ENCODE data around the gene GPR78. TPM values are rescaled to one million over a fixed set of nuclear protein-coding genes. Genes with fewer than 3 reads are reported as not detected.

GPR78 gene
- total RNA-seq, 2 experiments from 2014 or later: not detected

DNA sequence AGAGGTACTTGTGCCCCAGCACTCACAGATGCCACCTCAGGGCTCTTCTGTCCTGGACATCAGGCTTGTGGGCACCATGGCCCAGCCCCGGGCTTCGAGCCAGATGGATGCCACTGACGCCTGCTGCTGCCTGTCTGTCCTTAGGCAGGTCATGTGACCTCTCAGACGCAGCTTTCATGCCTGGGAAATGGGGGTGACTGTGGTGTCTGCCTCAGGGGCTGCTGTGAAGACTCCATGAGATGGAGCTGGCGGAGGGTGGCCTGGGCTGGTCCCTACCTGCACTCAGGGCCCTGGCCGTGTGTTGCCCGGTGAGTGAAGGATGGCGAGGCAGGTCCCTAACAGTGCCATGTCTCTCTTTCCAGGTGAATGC lies 18.9 kb downstream of the GPR78 start:
- no peak for ATAC-seq
- H3K4me3 Mint-ChIP-seq: no peak overlapping the region

DNA sequence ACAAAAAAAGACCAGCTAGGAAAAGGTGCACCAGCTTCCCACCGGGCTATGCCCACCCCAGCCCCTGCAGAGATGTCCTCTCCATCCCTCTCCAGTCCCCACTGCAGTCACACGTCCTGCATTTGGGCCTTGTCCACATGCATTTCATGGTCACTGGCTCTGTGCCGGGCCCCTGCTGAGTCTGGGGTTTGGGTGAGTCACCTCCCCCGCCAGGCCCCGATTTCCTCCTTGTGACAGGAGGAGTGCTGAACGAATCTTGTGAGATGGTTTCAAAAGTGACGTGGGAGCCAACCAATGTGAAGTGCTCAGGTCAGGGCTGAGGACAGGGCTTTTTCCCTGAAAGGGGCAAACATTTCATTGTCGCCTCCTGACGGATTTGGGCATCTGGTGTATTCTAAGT lies 19.5 kb downstream of the GPR78 start:
- DNase-seq (peak; percentile 43), ATAC-seq (no peak)
- CTCF ChIA-PET: interaction anchor here (1.7 kb wide), 1 partner anchor 131 kb away, joined by 4 read pairs; no protein-coding TSS in a partner anchor
- peak overlapping the region; percentile 2 for H3K27ac Mint-ChIP-seq
- H3K9me3 Mint-ChIP-seq (ENCODE audit: low read depth): no peaks in the 10 kb centered on the region
- H3K27me3 Mint-ChIP-seq: no peaks in the 10 kb centered on the region
- H3K4me3 Mint-ChIP-seq: no peak overlapping the region
- H3K36me3 Mint-ChIP-seq: no peaks in the 10 kb centered on the region
- H3K4me1 Mint-ChIP-seq: peaks cover 11% of the 10 kb centered on the region

More for the DNA sequence above, 18.9 kb downstream of the GPR78 start:
- peaks cover 11% of the 10 kb centered on the region for H3K4me1 Mint-ChIP-seq
- H3K27ac Mint-ChIP-seq: peak overlapping the region; percentile 2
- no peaks in the 10 kb centered on the region for H3K36me3 Mint-ChIP-seq
- no peak for DNase-seq
- CTCF ChIA-PET: interaction anchor here (0.6 to 1.7 kb wide), 2 partner anchors 131 to 291 kb away, joined by 3 to 4 read pairs; no protein-coding TSS in a partner anchor
- H3K9me3 Mint-ChIP-seq (ENCODE audit: low read depth): no peaks in the 10 kb centered on the region
- H3K27me3 Mint-ChIP-seq: peaks cover 5% of the 10 kb centered on the region

DNA sequence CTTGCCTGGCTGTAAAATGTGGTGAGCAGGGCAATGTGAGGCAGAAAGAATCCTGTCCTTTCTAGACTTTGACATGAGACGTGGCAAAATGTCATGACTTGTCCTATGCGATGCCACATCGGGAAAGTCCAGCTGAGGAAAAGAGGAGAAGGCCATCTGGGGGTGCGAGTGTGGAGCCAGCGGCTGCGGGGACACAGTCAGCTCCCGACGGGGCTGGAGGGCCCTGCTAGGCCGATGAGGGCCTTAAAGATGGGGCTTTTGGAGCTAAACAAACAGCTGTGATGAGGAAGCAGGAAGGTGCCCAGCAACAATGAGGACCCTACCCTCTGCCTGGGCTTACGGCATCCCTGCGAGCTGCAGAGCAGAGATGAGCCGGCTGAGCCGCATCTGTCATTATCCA lies 20.1 kb downstream of the GPR78 start:
- CTCF ChIA-PET: no interaction called here
- Mint-ChIP-seq H3K27ac (no peak overlapping the region), H3K4me3 (no peak overlapping the region), H3K9me3 (ENCODE audit: low read depth) (no peaks in the 10 kb centered on the region), H3K27me3 (no peaks in the 10 kb centered on the region), H3K36me3 (no peaks in the 10 kb centered on the region), H3K4me1 (peaks cover 11% of the 10 kb centered on the region)
- DNase-seq: no peak
- no peak for ATAC-seq

DNA sequence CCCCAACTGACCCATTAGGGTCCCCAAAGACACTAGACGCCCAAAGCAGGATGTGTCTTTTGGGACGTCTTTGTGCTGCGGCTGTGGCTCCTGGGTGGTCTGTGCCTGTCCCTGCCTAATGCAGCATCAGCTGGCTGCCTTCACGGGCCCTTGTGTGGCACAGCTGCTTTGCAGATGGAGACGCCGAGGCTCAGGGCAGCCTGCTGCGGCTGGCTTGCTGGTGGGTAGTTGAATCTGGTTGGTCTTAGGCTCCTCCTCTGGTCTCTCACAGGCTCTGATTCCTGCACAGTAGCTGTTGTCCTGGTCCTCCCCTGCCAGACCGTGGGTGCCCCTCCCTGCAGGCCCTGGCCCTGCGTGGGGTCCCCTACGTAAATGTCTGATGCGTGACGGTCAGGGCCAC lies 20.5 kb downstream of the GPR78 start:
- H3K36me3 Mint-ChIP-seq: no peaks in the 10 kb centered on the region
- H3K27ac Mint-ChIP-seq: no peak overlapping the region
- no peaks in the 10 kb centered on the region for H3K9me3 Mint-ChIP-seq (ENCODE audit: low read depth)
- no peaks in the 10 kb centered on the region for H3K27me3 Mint-ChIP-seq
- no peak overlapping the region for H3K4me3 Mint-ChIP-seq
- CTCF ChIA-PET: no interaction called here
- ATAC-seq (no peak), DNase-seq (no peak)
- peaks cover 11% of the 10 kb centered on the region for H3K4me1 Mint-ChIP-seq

DNA sequence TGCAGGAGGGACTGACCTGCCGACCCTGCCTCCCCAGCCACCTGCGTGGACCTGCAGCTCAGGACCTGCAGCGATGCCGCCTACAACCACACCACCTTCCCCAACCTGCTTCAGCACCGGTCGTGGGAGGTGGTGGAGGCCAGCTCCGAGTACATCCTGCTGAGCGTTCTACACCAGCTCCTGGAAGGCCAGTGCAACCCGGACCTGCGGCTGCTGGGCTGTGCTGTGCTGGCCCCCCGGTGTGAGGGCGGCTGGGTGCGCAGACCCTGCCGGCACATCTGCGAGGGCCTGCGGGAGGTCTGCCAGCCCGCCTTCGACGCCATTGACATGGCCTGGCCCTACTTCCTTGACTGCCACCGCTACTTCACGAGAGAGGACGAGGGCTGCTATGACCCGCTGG lies 20.9 kb downstream of the GPR78 start:
- Mint-ChIP-seq H3K36me3 (no peaks in the 10 kb centered on the region), H3K4me1 (peaks cover 11% of the 10 kb centered on the region), H3K4me3 (no peak overlapping the region), H3K27ac (no peak overlapping the region), H3K9me3 (ENCODE audit: low read depth) (no peaks in the 10 kb centered on the region), H3K27me3 (no peaks in the 10 kb centered on the region)
- DNase-seq (no peak), ATAC-seq (no peak)
- CTCF ChIA-PET: no interaction called here

DNA sequence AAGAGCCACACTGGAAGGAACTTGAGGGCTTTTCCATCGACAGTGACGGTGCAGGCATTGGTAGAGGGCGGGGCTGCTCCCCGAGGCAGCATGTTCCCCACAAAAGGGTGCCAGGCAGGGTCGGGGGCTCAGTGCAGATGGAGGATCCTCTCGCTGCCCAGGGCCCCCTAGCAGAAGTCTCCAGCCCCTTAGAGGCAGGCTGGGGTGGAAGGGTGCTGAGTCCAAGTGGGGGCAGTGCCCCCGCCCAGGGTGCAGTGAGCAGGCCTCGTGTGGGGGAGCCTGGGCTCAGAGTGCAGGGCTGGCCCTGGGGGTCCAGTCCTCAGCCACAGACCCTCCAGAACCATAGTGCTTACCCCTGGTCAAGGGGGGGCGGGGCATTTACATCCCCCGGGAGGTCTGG lies 21.4 kb downstream of the GPR78 start:
- CTCF ChIA-PET: no interaction called here
- peaks cover 11% of the 10 kb centered on the region for H3K4me1 Mint-ChIP-seq
- no peak overlapping the region for H3K4me3 Mint-ChIP-seq
- no peaks in the 10 kb centered on the region for H3K36me3 Mint-ChIP-seq
- no peaks in the 10 kb centered on the region for H3K9me3 Mint-ChIP-seq (ENCODE audit: low read depth)
- no peak for ATAC-seq
- no peak for DNase-seq
- H3K27ac Mint-ChIP-seq: no peak overlapping the region
- H3K27me3 Mint-ChIP-seq: no peaks in the 10 kb centered on the region

DNA sequence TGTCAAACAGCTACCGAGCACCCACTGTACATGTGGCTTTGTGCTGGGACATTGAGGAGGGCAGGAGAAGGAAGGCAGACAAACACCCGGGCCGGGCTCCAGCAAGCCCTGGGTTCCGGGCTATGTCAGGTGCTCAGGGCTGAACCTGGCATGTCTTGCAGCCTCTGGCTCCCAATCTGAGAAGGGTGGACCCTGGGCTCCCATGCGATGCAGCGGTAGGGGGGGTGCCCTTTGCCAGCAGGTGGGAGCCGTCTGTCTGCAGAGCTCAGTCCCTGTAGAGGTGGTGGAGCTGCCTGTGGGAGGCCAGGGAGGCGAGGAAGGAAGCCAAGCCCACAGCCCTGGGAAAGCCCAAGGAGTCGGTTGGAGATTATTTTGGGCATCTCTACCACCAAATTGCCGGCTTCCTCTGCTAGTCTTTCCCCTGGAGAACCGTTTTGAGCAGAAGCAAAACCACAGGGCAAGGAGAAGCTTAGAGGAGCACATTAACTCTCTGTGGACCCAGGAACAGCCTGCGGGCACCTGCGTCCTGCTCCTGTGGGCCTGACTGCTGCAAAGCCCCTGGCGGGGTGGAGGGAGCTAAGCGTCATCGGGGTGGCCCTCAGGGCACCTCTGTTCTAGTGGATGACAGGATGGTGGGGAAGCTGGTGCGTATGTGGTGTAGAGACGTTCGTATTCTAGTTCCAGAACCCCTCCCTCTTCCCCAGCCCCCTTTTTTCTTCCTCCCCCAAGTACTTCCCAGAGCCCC lies 22.7 kb downstream of the GPR78 start:
- ATAC-seq: no peak
- H3K4me1 Mint-ChIP-seq: peaks cover 11% of the 10 kb centered on the region

DNA sequence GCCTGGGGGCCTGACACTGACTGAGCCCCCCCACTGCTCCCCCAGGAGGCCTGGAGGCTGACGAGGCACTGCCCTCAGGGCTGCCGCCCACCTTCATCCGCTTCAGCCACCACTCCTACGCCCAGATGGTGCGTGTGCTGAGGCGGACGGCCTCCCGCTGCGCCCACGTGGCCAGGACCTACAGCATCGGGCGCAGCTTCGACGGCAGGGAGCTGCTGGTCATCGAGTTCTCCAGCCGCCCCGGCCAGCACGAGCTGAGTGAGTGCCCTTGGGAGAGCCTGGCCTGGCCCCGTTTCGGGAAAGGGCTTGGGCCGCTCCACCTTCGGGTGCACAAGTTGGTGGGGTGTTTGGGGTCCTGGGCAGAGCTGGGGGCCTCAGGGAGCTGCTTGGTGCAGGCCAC lies 23.7 kb downstream of the GPR78 start:
- Mint-ChIP-seq H3K4me3 (no peak overlapping the region), H3K9me3 (ENCODE audit: low read depth) (no peaks in the 10 kb centered on the region), H3K27me3 (peaks cover under 1% of the 10 kb centered on the region), H3K36me3 (no peaks in the 10 kb centered on the region), H3K4me1 (peaks cover 7% of the 10 kb centered on the region), H3K27ac (no peak overlapping the region)
- CTCF ChIA-PET: interaction anchor here (0.8 kb wide), 1 partner anchor 555 kb away, joined by 3 read pairs; no protein-coding TSS in a partner anchor
- DNase-seq (no peak), ATAC-seq (no peak)

More for the DNA sequence above, 22.7 kb downstream of the GPR78 start:
- H3K27me3 Mint-ChIP-seq: no peaks in the 10 kb centered on the region
- CTCF ChIA-PET: interaction anchor here (1.2 kb wide), 1 partner anchor 315 kb away, joined by 4 read pairs; no protein-coding TSS in a partner anchor
- no peak overlapping the region for H3K4me3 Mint-ChIP-seq
- H3K36me3 Mint-ChIP-seq: no peaks in the 10 kb centered on the region
- no peaks in the 10 kb centered on the region for H3K9me3 Mint-ChIP-seq (ENCODE audit: low read depth)
- no peak overlapping the region for H3K27ac Mint-ChIP-seq
- no peak for DNase-seq

DNA sequence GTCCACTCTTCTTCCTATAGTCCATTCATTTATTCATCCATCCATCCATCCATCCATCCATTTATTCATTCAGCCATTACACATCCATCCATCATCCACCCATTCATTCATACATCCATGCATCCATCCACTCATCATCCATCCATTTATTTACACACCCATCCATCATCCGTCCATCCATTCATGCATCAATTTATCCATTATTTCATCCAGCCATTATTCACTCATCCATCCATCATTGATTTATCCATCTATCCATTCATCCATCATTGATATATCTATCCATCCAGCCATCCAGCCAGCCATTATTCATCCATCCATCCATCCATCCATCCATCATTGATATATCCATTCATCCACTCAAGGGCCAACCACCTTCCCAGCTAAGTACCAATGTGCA lies 25.1 kb downstream of the GPR78 start:
- CTCF ChIA-PET: interaction anchor here (3.5 kb wide), 1 partner anchor 312 kb away, joined by 18 read pairs; no protein-coding TSS in a partner anchor
- DNase-seq (no peak), ATAC-seq (no peak)
- no peaks in the 10 kb centered on the region for H3K36me3 Mint-ChIP-seq
- no peaks in the 10 kb centered on the region for H3K4me1 Mint-ChIP-seq
- peaks cover 3% of the 10 kb centered on the region for H3K27me3 Mint-ChIP-seq
- no peak overlapping the region for H3K27ac Mint-ChIP-seq
- no peak overlapping the region for H3K4me3 Mint-ChIP-seq
- H3K9me3 Mint-ChIP-seq (ENCODE audit: low read depth): no peaks in the 10 kb centered on the region

DNA sequence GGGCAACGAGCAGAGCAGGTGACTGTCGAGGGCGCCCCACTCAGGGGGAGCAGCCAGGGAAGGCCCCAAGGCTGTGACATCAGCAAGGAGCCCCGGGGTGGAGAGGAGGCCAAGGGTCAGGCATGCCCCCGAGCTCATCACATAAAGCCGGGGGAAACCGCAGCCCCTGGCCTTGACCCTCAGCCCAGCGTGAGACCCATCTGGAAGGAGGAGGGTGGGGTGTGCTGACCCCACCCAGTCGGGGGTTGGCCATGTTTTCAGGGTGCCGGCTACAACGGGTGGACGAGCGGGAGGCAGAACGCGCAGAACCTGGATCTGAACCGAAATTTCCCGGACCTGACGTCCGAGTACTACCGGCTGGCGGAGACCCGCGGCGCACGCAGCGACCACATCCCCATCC lies 26.3 kb downstream of the GPR78 start:
- Mint-ChIP-seq H3K27ac (no peak overlapping the region), H3K36me3 (no peaks in the 10 kb centered on the region), H3K4me1 (no peaks in the 10 kb centered on the region), H3K9me3 (ENCODE audit: low read depth) (no peaks in the 10 kb centered on the region), H3K4me3 (no peak overlapping the region), H3K27me3 (peaks cover 3% of the 10 kb centered on the region)
- CTCF ChIA-PET: interaction anchor here (3.5 kb wide), 1 partner anchor 311 kb away, joined by 18 read pairs; no protein-coding TSS in a partner anchor
- DNase-seq (no peak), ATAC-seq (no peak)

DNA sequence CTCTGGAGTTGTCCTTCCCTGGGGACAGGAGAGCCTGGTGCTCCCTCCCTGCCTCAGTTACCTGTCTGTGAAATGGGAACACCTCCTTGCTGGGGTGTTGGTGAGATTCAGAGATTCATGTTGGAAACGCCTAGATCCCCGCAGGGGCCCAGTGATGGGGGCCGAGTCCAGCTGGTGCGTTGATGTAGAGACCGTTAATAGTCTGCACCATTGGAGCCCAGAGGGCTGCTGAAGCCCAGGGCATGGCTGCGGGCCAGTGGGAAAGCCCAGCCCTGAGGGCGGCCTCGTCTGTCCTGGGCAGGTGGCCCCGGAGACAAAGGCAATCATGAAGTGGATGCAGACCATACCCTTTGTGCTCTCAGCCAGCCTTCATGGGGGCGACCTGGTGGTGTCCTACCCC lies 26.8 kb downstream of the GPR78 start:
- DNase-seq (no peak), ATAC-seq (no peak)
- CTCF ChIA-PET: interaction anchor here (1.2 to 3.5 kb wide), 2 partner anchors 311 to 313 kb away, joined by 5 to 18 read pairs; no protein-coding TSS in a partner anchor
- no peaks in the 10 kb centered on the region for H3K9me3 Mint-ChIP-seq (ENCODE audit: low read depth)
- H3K36me3 Mint-ChIP-seq: no peaks in the 10 kb centered on the region
- H3K27ac Mint-ChIP-seq: no peak overlapping the region
- no peaks in the 10 kb centered on the region for H3K4me1 Mint-ChIP-seq
- H3K4me3 Mint-ChIP-seq: no peak overlapping the region
- peaks cover 3% of the 10 kb centered on the region for H3K27me3 Mint-ChIP-seq

DNA sequence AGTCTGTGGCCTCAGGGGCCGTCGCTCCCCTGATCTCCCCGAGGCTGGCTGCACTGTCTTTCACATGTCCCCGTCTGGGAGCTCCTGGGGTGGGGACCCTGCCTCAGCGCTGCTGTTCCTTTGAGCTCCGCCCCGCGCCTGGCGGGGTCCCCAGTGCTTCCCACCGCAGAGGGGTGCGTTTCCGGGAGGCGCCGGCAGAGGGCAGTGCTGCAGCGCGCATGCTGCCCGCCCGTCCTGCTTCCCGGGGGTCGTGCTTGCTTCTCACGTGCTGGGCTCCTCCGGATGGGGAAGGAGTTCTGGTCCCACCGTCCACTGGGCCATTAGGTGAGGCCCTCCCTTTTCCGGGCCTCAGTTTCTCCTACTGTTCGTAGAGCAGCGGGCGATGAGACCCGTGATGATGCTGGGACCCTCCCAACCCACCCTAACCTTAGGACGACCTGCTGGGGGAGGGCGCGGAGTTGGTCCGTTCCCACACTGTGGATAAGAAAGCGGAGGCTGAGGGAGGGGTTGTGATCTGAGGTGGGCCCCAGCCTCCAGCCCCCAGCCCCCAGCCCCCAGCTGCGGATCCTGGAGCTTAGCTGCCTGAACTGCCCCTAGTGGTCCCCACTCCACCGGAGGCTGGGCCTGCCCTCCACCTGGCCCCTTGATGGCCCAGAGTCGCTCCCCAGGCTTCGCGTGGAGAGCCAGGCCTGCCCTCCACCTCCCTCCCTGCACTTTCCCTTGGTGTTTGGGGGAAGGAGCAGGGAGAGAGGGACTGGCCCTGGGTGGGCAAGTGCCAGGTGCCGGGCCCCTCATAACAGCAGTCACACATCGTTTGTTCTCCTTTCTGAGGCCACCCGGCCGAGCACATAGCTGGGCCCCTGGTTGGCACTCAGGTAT lies 27.6 kb downstream of the GPR78 start:
- CTCF ChIA-PET: interaction anchor here (1.2 to 3.5 kb wide), 2 partner anchors 310 to 313 kb away, joined by 5 to 18 read pairs; no protein-coding TSS in a partner anchor
- Mint-ChIP-seq H3K4me3 (no peak overlapping the region), H3K4me1 (no peaks in the 10 kb centered on the region), H3K36me3 (no peaks in the 10 kb centered on the region), H3K27ac (no peak overlapping the region), H3K27me3 (peaks cover 3% of the 10 kb centered on the region), H3K9me3 (ENCODE audit: low read depth) (no peaks in the 10 kb centered on the region)
- DNase-seq (no peak), ATAC-seq (peak; percentile 42)

DNA sequence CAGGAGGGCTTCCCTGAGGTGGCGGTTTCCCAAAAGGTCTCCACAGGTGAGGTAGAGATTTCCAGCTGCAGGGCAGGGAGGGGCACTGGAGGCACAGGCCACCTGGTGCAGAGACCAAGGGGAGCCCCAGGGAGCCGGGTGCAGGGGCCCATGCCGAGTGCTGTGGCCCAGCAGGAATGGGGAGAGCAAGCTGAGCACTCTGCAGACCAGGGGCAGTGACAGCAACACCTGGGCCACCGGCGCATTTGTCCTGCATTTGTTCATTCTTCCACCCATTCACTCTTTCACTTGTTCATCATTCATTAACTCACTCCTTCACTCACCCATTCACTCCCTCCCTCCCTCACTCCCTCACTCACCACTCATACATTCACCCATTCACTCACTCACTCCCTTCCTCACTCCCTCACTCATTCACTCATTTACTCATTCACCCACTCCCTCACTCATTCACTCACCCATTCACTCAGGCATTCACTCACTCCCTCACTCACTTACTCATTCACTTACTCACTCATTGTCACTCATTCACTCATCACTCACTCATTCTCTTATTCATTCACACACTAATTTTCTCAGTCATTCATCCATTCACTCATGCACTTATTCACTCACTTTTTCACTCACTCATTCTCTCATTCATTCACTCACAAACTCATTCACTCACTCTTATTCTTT lies 28.7 kb downstream of the GPR78 start:
- Mint-ChIP-seq H3K9me3 (ENCODE audit: low read depth) (no peaks in the 10 kb centered on the region), H3K4me3 (no peak overlapping the region), H3K4me1 (no peaks in the 10 kb centered on the region), H3K27ac (no peak overlapping the region), H3K36me3 (no peaks in the 10 kb centered on the region), H3K27me3 (peaks cover 3% of the 10 kb centered on the region)
- ATAC-seq (no peak), DNase-seq (no peak)
- CTCF ChIA-PET: no interaction called here

Data from activated CD8-positive, alpha-beta memory T cell treated with anti-CD3 and anti-CD28 coated beads, Interleukin-2, amount 10 ng/mL, durations not matched to agents 7 days and 5 days (primary cell).